HG03457 (cell line): ENCODE data around the gene POC5.

Experiments
- ATAC-seq: cut with Tn5 transposase; IDR thresholded peaks from one replicate; pipeline ENCODE4 v1.9.1; 2021; ENCODE audit warnings: moderate number of reproducible peaks; ENCODE audit not compliant: unreplicated experiment

POC5 gene

GRCh38 chr5:75660678-75661465 is 56.4 kb downstream of the POC5 start:
- no peak for ATAC-seq

- ATAC-seq: no peak
These were observed 57.3 kb downstream of the POC5 start for GRCh38 chr5:75659791-75660450.

GRCh38 chr5:75656311-75657003 is 60.8 kb downstream of the POC5 start:
- ATAC-seq: no peak

- no peak for ATAC-seq
These were observed 62.4 kb downstream of the POC5 start for GRCh38 chr5:75654693-75655295.

GRCh38 chr5:75653521-75653920 is 63.7 kb downstream of the POC5 start:
- no peak for ATAC-seq

GRCh38 chr5:75651575-75652238 is 65.5 kb downstream of the POC5 start:
- ATAC-seq: no peak

- no peak for ATAC-seq
These were observed 68.5 kb downstream of the POC5 start for GRCh38 chr5:75648712-75649111.

GRCh38 chr5:75640826-75641225 is 76.4 kb downstream of the POC5 start:
- ATAC-seq: no peak

- no peak for ATAC-seq
These were observed 76.8 kb downstream of the POC5 start for GRCh38 chr5:75640395-75640794.

GRCh38 chr5:75639535-75640311 is 77.5 kb downstream of the POC5 start:
- ATAC-seq: no peak

- no peak for ATAC-seq
These were observed 79.3 kb downstream of the POC5 start for GRCh38 chr5:75637949-75638348.

- ATAC-seq: no peak
These were observed 84.9 kb downstream of the POC5 start for GRCh38 chr5:75632321-75632720.

GRCh38 chr5:75630875-75631274 is 86.4 kb downstream of the POC5 start:
- ATAC-seq: no peak

GRCh38 chr5:75627801-75628200 is 89.4 kb downstream of the POC5 start:
- ATAC-seq: no peak

- no peak for ATAC-seq
These were observed 90.3 kb downstream of the POC5 start for GRCh38 chr5:75626959-75627358.
